ENCODE measurements around the gene ARHGAP27. TPM values are rescaled to one million over a fixed set of nuclear protein-coding genes. Genes with fewer than 3 reads are reported as not detected.

ARHGAP27 gene
- total and polyA plus RNA-seq, 2 of the 13 experiments (the other 11 are each of a cell fraction or from before 2014, with no cell fraction given) = 15.5 to 18.9 TPM

- TF ChIP-seq ZNF142 (CRISPR knock-in tag; IDR thresholded peaks at IDR 0.05) (peak; percentile 78; the same call in 1 of the 2 replicates), PRDM4 (CRISPR knock-in tag; IDR thresholded peaks at IDR 0.05; ENCODE audit: borderline replicate concordance) (0 out of 2 replicates have a peak, but pooled peaks have one; percentile 26), SMYD3 (CRISPR knock-in tag; IDR thresholded peaks at IDR 0.05) (no peak), IKZF1 (IDR thresholded peaks at IDR 0.05) (no peak), ZNF326 (CRISPR knock-in tag; IDR thresholded peaks at IDR 0.05; ENCODE audit: borderline replicate concordance) (no peak), IKZF5 (CRISPR knock-in tag; IDR thresholded peaks at IDR 0.05) (peak; percentile 53), ZNF510 (CRISPR knock-in tag; IDR thresholded peaks at IDR 0.05; ENCODE audit: low read depth) (no peak), ZBTB21 (CRISPR knock-in tag; IDR thresholded peaks at IDR 0.05) (no peak), ZSCAN22 (CRISPR knock-in tag; IDR thresholded peaks at IDR 0.05) (no peak), ZNF138 (CRISPR knock-in tag; IDR thresholded peaks at IDR 0.05; ENCODE audit: low read depth) (no peak), SMAD1 (CRISPR knock-in tag; IDR thresholded peaks at IDR 0.05; ENCODE audit: borderline replicate concordance, low read depth) (peak; percentile 65; the same call in 1 of the 2 replicates), ZFP41 (CRISPR knock-in tag; IDR thresholded peaks at IDR 0.05; ENCODE audit: borderline replicate concordance) (no peak), FIP1L1 (IDR thresholded peaks at IDR 0.05; ENCODE audit: borderline replicate concordance, insufficient read depth, low read depth, low read length) (no peak), ZBTB14 (CRISPR knock-in tag; IDR thresholded peaks at IDR 0.05) (no peak; the same call in 1 of the 2 replicates), ZNF556 (CRISPR knock-in tag; IDR thresholded peaks at IDR 0.05; ENCODE audit: borderline replicate concordance) (peak; percentile 52; the same call in 1 of the 2 replicates), PITX1 (CRISPR knock-in tag; IDR thresholded peaks at IDR 0.05) (peak; percentile 71), RFXAP (CRISPR knock-in tag; IDR thresholded peaks at IDR 0.05; ENCODE audit: borderline replicate concordance) (no peak), PAF1 (CRISPR knock-in tag; IDR thresholded peaks at IDR 0.05) (no peak)
Observed at GRCh38 chr17:45371414-45372324, 61.0 kb downstream of the ARHGAP27 start (continued).

Measured in HepG2 (cell line).